K562 (cell line): Measurements from ENCODE around the gene FIBP.

Experiments
- PTTG1 ChIP-seq: fragments of 450-650 bp; IDR thresholded peaks from 2 replicates; pipeline ENCODE4 v1.6.1; 2016; ENCODE audit warnings: low read depth, mild to moderate bottlenecking, missing genetic modification characterization, missing compliant biosample characterization
- SRSF7 ChIP-seq: fragments of 200-400 bp; formaldehyde crosslinking; optimal IDR thresholded peaks from 2 replicates; pipeline ENCODE3; 2017; ENCODE audit warnings: mild to moderate bottlenecking, low read depth, low read length

- TF ChIP-seq SRSF7 = no peak
- no peak for TF ChIP-seq PTTG1 (tag)
Measured at GRCh38 chr11:65873318-65874156, 14.7 kb downstream of the FIBP start.
